ENCODE measurements around the gene ABCG5.

Gene ABCG5

GRCh38 chr2:43819491-43820163 lies 19.0 kb downstream of the ABCG5 start:
- DNase-seq (ENCODE audit: low read depth) = no peak
- TF ChIP-seq CTCF (IDR thresholded peaks at IDR 0.05; ENCODE audit: low read depth, low read length) (no peak), MYC (IDR thresholded peaks at IDR 0.05; ENCODE audit: low read depth, low read length) (no peak), MAX (IDR thresholded peaks at IDR 0.05; ENCODE audit: low read depth, low read length) (no peak), POLR2A (IDR thresholded peaks at IDR 0.05; ENCODE audit: extremely low read depth, insufficient read length) (no peak)
- H3K4me3 ChIP-seq (ENCODE audit: low read depth, low read length) = no peak overlapping the region

- peak; percentile 97 for TF ChIP-seq MAX (IDR thresholded peaks at IDR 0.05; ENCODE audit: low read depth, low read length)
- no peak for TF ChIP-seq CTCF (IDR thresholded peaks at IDR 0.05; ENCODE audit: low read depth, low read length)
- H3K4me3 ChIP-seq (ENCODE audit: low read depth, low read length) = no peak overlapping the region
- DNase-seq (ENCODE audit: low read depth) = peak; percentile 79
Observed at GRCh38 chr2:43818761-43819160, 19.9 kb downstream of the ABCG5 start.

GRCh38 chr2:43814711-43815110 lies 23.9 kb downstream of the ABCG5 start:
- DNase-seq (ENCODE audit: low read depth) = no peak
- H3K4me3 ChIP-seq (ENCODE audit: low read depth, low read length) = no peak overlapping the region
- TF ChIP-seq MAX (IDR thresholded peaks at IDR 0.05; ENCODE audit: low read depth, low read length) (no peak), POLR2A (IDR thresholded peaks at IDR 0.05; ENCODE audit: extremely low read depth, insufficient read length) (no peak), CTCF (IDR thresholded peaks at IDR 0.05; ENCODE audit: low read depth, low read length) (no peak), MYC (IDR thresholded peaks at IDR 0.05; ENCODE audit: low read depth, low read length) (no peak)

GRCh38 chr2:43812947-43813346 lies 25.7 kb downstream of the ABCG5 start:
- DNase-seq (ENCODE audit: low read depth) = no peak
- TF ChIP-seq MYC (IDR thresholded peaks at IDR 0.05; ENCODE audit: low read depth, low read length) (no peak), POLR2A (IDR thresholded peaks at IDR 0.05; ENCODE audit: extremely low read depth, insufficient read length) (no peak)
- no peak overlapping the region for H3K4me3 ChIP-seq (ENCODE audit: low read depth, low read length)

GRCh38 chr2:43812006-43812405 lies 26.6 kb downstream of the ABCG5 start:
- H3K4me3 ChIP-seq (ENCODE audit: low read depth, low read length) = no peak overlapping the region
- no peak for DNase-seq (ENCODE audit: low read depth)
- TF ChIP-seq POLR2A (IDR thresholded peaks at IDR 0.05; ENCODE audit: extremely low read depth, insufficient read length) (no peak), MYC (IDR thresholded peaks at IDR 0.05; ENCODE audit: low read depth, low read length) (no peak), CTCF (IDR thresholded peaks at IDR 0.05; ENCODE audit: low read depth, low read length) (no peak), MAX (IDR thresholded peaks at IDR 0.05; ENCODE audit: low read depth, low read length) (no peak)

- no peak overlapping the region for H3K4me3 ChIP-seq (ENCODE audit: low read depth, low read length)
- TF ChIP-seq MAX (IDR thresholded peaks at IDR 0.05; ENCODE audit: low read depth, low read length) = no peak
- TF ChIP-seq MYC (IDR thresholded peaks at IDR 0.05; ENCODE audit: low read depth, low read length) = no peak
- TF ChIP-seq POLR2A (IDR thresholded peaks at IDR 0.05; ENCODE audit: extremely low read depth, insufficient read length) = no peak
- TF ChIP-seq CTCF (IDR thresholded peaks at IDR 0.05; ENCODE audit: low read depth, low read length) = no peak
- DNase-seq (ENCODE audit: low read depth) = no peak
Observed at GRCh38 chr2:43810888-43811287, 27.8 kb downstream of the ABCG5 start.

Measured in NB4 (cell line).